ENCODE results near the gene ASCL5. TPM values are rescaled to one million over a fixed set of nuclear protein-coding genes. Genes with fewer than 3 reads are reported as not detected.

The ASCL5 gene
- total RNA-seq, 1 experiment from 2014 or later: 0.24 TPM

DNA sequence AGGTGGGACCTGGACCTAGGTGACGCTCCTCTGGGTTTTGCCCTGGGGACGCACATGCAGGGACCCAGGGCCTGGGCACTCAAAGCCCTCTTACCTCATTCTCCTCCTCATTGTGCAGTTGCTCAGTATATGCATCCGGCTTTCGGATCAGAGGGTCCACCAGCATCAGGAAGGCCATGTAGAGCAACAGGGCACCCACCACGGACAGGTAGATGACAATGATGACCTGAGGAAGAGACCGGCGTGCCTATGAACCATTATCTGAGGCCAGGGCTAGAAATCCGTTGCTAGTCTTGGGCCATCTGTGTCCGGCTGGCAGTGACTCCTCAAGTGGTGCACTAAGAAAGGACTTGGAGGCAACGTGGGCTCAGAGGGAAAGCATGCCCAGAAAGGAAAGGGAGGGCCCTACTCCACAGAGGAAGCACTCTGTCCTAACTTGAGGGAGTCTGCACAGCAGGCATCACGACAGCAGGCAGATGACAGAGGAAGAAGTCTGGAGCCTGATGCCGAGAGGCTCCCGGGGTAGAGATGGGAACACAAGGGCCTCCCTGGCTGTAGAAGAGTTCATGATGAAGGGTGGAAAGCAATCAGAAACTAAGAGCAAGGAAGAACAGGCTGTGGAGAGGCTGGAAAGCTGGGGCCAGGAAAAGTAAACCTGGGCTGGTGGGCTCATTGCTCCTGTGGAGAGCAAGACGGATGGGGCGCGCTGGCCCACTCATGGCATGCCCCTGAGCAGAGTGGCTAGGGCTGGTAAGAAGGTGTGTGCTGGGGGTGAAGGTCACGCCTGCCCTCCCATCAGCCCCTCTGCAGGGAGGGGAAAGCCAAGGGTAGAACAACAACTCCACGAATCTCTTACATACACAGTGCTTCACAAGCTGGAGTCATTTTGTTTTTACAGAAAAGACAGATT is 17.0 kb upstream of the ASCL5 start:
- Histone ChIP-seq H4K20me1 (ENCODE audit: insufficient read depth) (no peaks in the 10 kb centered on the region; the same call in 1 of the 2 replicates), H3K79me2 (ENCODE audit: low read depth) (no peaks in the 10 kb centered on the region), H3K27ac (no peak overlapping the region), H2AFZ (no peak overlapping the region), H3K4me2 (no peak overlapping the region), H3K27me3 (ENCODE audit: insufficient read depth, low read depth) (no peaks in the 10 kb centered on the region), H3K4me1 (replicated peaks; ENCODE audit: insufficient read depth) (no peaks in the 10 kb centered on the region), H3K36me3 (ENCODE audit: low read depth) (no peaks in the 10 kb centered on the region; the same call in 1 of the 2 replicates), H3F3A (ENCODE audit: insufficient read depth, low read depth) (no peaks in the 10 kb centered on the region), H3K9me2 (ENCODE audit: insufficient read depth) (no peaks in the 10 kb centered on the region), H3K4me3 (no peak overlapping the region), H3K9me3 (ENCODE audit: insufficient read depth, low read depth) (no peaks in the 10 kb centered on the region)
- intact Hi-C loops (cut with micrococcal nuclease; ENCODE audit: unreplicated experiment): no loop called here
- TF ChIP-seq, protein P1, sequence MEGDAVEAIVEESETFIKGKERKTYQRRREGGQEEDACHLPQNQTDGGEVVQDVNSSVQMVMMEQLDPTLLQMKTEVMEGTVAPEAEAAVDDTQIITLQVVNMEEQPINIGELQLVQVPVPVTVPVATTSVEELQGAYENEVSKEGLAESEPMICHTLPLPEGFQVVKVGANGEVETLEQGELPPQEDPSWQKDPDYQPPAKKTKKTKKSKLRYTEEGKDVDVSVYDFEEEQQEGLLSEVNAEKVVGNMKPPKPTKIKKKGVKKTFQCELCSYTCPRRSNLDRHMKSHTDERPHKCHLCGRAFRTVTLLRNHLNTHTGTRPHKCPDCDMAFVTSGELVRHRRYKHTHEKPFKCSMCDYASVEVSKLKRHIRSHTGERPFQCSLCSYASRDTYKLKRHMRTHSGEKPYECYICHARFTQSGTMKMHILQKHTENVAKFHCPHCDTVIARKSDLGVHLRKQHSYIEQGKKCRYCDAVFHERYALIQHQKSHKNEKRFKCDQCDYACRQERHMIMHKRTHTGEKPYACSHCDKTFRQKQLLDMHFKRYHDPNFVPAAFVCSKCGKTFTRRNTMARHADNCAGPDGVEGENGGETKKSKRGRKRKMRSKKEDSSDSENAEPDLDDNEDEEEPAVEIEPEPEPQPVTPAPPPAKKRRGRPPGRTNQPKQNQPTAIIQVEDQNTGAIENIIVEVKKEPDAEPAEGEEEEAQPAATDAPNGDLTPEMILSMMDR (conservative IDR thresholded peaks at IDR 0.05): no peak
- TF ChIP-seq EZH2 (IDR thresholded peaks at IDR 0.05; ENCODE audit: low read depth): no peak
- CTCF ChIA-PET: no interaction called here
- no TSS peak for BruUV-seq (replicated peaks)
- POLR2A ChIA-PET (ENCODE audit: unreplicated experiment): no interaction called here
- DNase-seq: no peak

DNA sequence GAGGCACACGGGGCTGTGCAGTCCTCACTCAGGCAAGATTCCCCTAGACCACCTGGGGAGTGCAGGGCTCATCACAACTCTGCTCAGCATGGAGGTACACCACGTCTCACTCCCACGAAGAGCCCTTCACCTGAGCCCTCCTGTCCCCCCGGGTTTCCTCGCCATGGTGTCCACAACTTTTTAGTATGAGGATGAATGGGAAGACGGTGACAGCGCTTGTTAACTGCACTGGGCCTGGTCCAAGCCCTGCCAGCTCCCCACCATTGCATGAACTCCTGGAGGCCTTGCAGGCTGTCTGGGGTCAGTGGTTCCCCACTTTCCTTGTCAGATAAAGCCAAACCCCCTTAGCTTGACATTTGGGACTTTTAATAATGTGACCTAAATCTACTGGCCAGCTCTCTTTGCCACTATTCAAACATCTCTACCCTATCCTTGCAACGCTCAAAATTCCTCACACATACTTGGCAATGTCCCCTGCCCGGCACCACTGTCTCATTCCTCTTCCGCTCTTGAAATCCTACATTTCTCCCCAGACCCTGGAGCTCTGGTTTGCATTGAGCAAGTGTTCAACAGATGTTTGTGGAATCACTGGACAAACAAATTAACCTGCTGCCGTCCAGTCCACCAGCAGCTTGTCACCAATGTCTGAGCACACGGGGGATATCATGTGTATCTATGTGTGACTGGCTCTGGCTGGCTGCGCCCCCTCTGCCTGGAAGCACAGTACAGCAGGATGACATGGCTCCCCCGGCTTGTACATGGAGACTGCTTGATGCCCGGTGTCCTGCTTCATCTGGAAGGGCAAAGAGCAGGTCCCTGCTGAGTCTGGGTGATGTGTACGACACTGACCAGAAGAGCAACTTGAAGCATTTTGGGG is 16.1 kb upstream of the ASCL5 start:
- TF ChIP-seq EZH2 (IDR thresholded peaks at IDR 0.05; ENCODE audit: low read depth): no peak
- TF ChIP-seq, protein P1 (conservative IDR thresholded peaks at IDR 0.05): no peak
- Histone ChIP-seq H3K79me2 (ENCODE audit: low read depth) (no peaks in the 10 kb centered on the region), H4K20me1 (ENCODE audit: insufficient read depth) (no peaks in the 10 kb centered on the region; the same call in 1 of the 2 replicates), H3K9me2 (ENCODE audit: insufficient read depth) (no peaks in the 10 kb centered on the region), H3K4me2 (no peak overlapping the region), H3K4me1 (replicated peaks; ENCODE audit: insufficient read depth) (no peaks in the 10 kb centered on the region), H3F3A (ENCODE audit: insufficient read depth, low read depth) (no peaks in the 10 kb centered on the region), H2AFZ (no peak overlapping the region), H3K4me3 (no peak overlapping the region), H3K27ac (no peak overlapping the region), H3K36me3 (ENCODE audit: low read depth) (no peaks in the 10 kb centered on the region; the same call in 1 of the 2 replicates), H3K27me3 (ENCODE audit: insufficient read depth, low read depth) (no peaks in the 10 kb centered on the region), H3K9me3 (ENCODE audit: insufficient read depth, low read depth) (no peaks in the 10 kb centered on the region)
- CTCF ChIA-PET: no interaction called here
- BruUV-seq (replicated peaks): no TSS peak
- intact Hi-C loops (cut with micrococcal nuclease; ENCODE audit: unreplicated experiment): no loop called here
- POLR2A ChIA-PET (ENCODE audit: unreplicated experiment): interaction anchor here (0.6 kb wide), 1 partner anchor 11 kb away, joined by 4 read pairs; the partner anchor contains the start of gene TMEM9
- no peak for DNase-seq

DNA sequence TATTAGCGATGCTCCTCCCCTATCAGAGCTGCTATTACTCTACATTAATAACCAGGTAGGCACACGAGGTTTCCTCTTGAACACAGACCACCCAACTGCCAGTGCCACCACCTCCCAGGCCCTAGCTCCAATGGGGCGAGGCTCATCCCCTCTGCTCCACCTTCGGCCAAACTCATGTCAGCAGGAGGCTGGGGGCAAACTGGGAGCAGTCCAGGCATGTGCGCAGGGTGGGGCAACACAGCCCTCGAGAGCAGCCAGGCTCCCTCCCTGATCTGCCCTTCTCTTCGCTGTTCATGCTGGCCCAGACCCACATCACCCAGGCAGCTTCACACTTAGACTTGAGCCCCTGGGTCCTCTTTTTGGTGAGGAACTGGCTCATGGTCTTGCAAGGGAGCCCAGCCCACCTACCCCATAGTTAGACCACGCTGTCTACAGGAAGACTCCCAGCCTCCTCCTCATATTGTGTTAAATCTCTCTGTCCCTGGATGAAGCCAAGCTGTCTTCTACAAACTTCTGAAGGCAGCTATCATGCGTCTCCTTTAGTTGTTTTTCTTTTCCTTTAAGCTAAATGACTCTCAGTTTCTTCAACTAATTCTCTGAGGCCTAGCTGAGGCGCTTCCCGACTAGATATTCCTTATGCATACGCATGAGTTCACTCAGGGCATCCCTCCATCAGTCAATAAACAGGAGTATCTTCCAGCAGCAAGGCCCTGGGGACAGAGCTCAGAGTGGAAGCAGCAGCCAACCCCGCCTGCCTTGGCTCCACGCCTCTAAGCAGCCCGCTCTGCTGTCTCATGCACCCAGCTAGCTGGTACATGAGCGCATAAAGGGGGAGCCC is 15.2 kb upstream of the ASCL5 start:
- BruUV-seq (replicated peaks): no TSS peak
- H3K9me2 ChIP-seq (ENCODE audit: insufficient read depth): no peaks in the 10 kb centered on the region
- no peak for DNase-seq
- H3K4me2 ChIP-seq: no peak overlapping the region
- no peak overlapping the region for H2AFZ ChIP-seq
- peaks cover 3% of the 10 kb centered on the region; the same call in 1 of the 2 replicates for H3K36me3 ChIP-seq (ENCODE audit: low read depth)
- H3K9me3 ChIP-seq (ENCODE audit: insufficient read depth, low read depth): no peaks in the 10 kb centered on the region
- H3K4me3 ChIP-seq: no peak overlapping the region
- ChIA-PET POLR2A (ENCODE audit: unreplicated experiment) (no interaction called here), CTCF (no interaction called here)
- intact Hi-C loops (cut with micrococcal nuclease; ENCODE audit: unreplicated experiment): no loop called here
- no peaks in the 10 kb centered on the region for H3F3A ChIP-seq (ENCODE audit: insufficient read depth, low read depth)
- H3K27me3 ChIP-seq (ENCODE audit: insufficient read depth, low read depth): no peaks in the 10 kb centered on the region
- no peak overlapping the region for H3K27ac ChIP-seq
- H3K4me1 ChIP-seq (replicated peaks; ENCODE audit: insufficient read depth): no peaks in the 10 kb centered on the region
- no peaks in the 10 kb centered on the region for H3K79me2 ChIP-seq (ENCODE audit: low read depth)
- no peak for TF ChIP-seq EZH2 (IDR thresholded peaks at IDR 0.05; ENCODE audit: low read depth)
- TF ChIP-seq, protein P1 (conservative IDR thresholded peaks at IDR 0.05): no peak
- no peaks in the 10 kb centered on the region; the same call in 1 of the 2 replicates for H4K20me1 ChIP-seq (ENCODE audit: insufficient read depth)

Measured in PC-9 (cell line).